H9 (cell line): ENCODE data around the gene IGF2BP3. TPM values are rescaled to one million over a fixed set of nuclear protein-coding genes. Genes with fewer than 3 reads are reported as not detected.

Experiments used
- DNase-seq: peaks from one replicate; pipeline ENCODE4 v3.0.0-alpha.2; 2017
- H2AFZ ChIP-seq: one replicate; pipeline ENCODE4 v1.6.1; 2013; ENCODE audit warnings: mild to moderate bottlenecking, low read length, control low read depth, moderate library complexity
- H2AK5ac ChIP-seq: 2 replicates; pipeline ENCODE4 v1.6.1; 2013; ENCODE audit warnings: low read length, control low read depth, mixed read lengths; ENCODE audit not compliant: insufficient read length
- H2BK120ac ChIP-seq: one replicate; pipeline ENCODE4 v1.6.1; 2013; ENCODE audit warnings: low read depth, mild to moderate bottlenecking, low read length, control low read depth, inconsistent platforms; ENCODE audit not compliant: poor library complexity, severe bottlenecking
- H2BK12ac ChIP-seq: 2 replicates; pipeline ENCODE4 v1.6.1; 2013; ENCODE audit warnings: low read length, control low read depth, mixed read lengths, low read depth; ENCODE audit not compliant: insufficient read length
- H2BK15ac ChIP-seq: 2 replicates; pipeline ENCODE4 v1.6.1; 2013; ENCODE audit warnings: low read depth, low read length, control low read depth
- H2BK20ac ChIP-seq: one replicate; pipeline ENCODE4 v1.6.1; 2013; ENCODE audit warnings: low read depth, mild to moderate bottlenecking, low read length, control low read depth, inconsistent platforms; ENCODE audit not compliant: poor library complexity, severe bottlenecking
- H2BK5ac ChIP-seq: 2 replicates; pipeline ENCODE4 v1.6.1; 2013; ENCODE audit warnings: low read length, control low read depth, mixed read lengths; ENCODE audit not compliant: insufficient read length
- H3K14ac ChIP-seq: 2 replicates; pipeline ENCODE4 v1.6.1; 2013; ENCODE audit warnings: low read length, control low read depth; ENCODE audit not compliant: insufficient read depth
- H3K18ac ChIP-seq: 2 replicates; pipeline ENCODE4 v1.6.1; 2013; ENCODE audit warnings: low read depth, mild to moderate bottlenecking, mixed read lengths, low read length, control low read depth; ENCODE audit not compliant: insufficient read length
- H3K23ac ChIP-seq: 2 replicates; pipeline ENCODE4 v1.6.1; 2013; ENCODE audit warnings: low read length, control low read depth, mixed read lengths, low read depth; ENCODE audit not compliant: insufficient read length
- H3K23me2 ChIP-seq: 2 replicates; pipeline ENCODE4 v1.6.1; 2013; ENCODE audit warnings: low read depth, mild to moderate bottlenecking, mixed read lengths, low read length, control low read depth; ENCODE audit not compliant: insufficient read length, poor library complexity, severe bottlenecking
- H3K27ac ChIP-seq: 2 replicates; pipeline ENCODE4 v1.5.1; 2013; ENCODE audit warnings: low read length, control low read depth, mixed read lengths, low read depth; ENCODE audit not compliant: insufficient read length
- H3K27me3 ChIP-seq: 2 replicates; pipeline ENCODE4 v1.6.1; 2013; ENCODE audit warnings: low read length, control low read depth, inconsistent platforms; ENCODE audit not compliant: insufficient read depth
- H3K4ac ChIP-seq: 2 replicates; pipeline ENCODE4 v1.6.1; 2013; ENCODE audit warnings: low read depth, mild to moderate bottlenecking, control low read depth, inconsistent platforms, low read length, moderate library complexity
- H3K4me1 ChIP-seq: 2 replicates; pipeline ENCODE4 v1.6.1; 2013; ENCODE audit warnings: low read length, control low read depth, inconsistent platforms; ENCODE audit not compliant: insufficient read depth
- H3K4me2 ChIP-seq: 2 replicates; pipeline ENCODE4 v1.6.1; 2013; ENCODE audit warnings: low read length, control low read depth, mixed read lengths; ENCODE audit not compliant: insufficient read length, insufficient read depth
- H3K56ac ChIP-seq: 2 replicates; pipeline ENCODE4 v1.6.1; 2013; ENCODE audit warnings: low read depth, mild to moderate bottlenecking, mixed read lengths, low read length, control low read depth; ENCODE audit not compliant: insufficient read length
- H3K79me1 ChIP-seq: 2 replicates; pipeline ENCODE4 v1.6.1; 2013; ENCODE audit warnings: low read depth, mild to moderate bottlenecking, moderate library complexity, low read length, control low read depth, inconsistent platforms; ENCODE audit not compliant: insufficient read depth, poor library complexity, severe bottlenecking
- H3K79me2 ChIP-seq: 2 replicates; pipeline ENCODE4 v1.6.1; 2013; ENCODE audit warnings: low read length, control low read depth, inconsistent platforms; ENCODE audit not compliant: insufficient read depth
- H3K9ac ChIP-seq: 2 replicates; pipeline ENCODE4 v1.6.1; 2013; ENCODE audit warnings: low read length, control low read depth, mixed read lengths; ENCODE audit not compliant: insufficient read length; ENCODE audit errors: extremely low read depth
- H3K9me3 ChIP-seq: one replicate; pipeline ENCODE4 v1.6.1; 2013; ENCODE audit warnings: low read depth, low read length, inconsistent platforms; ENCODE audit not compliant: control insufficient read depth
- H3T11ph ChIP-seq: one replicate; pipeline ENCODE4 v1.6.1; 2013; ENCODE audit warnings: mild to moderate bottlenecking, low read length, control low read depth, inconsistent platforms
- H4K20me1 ChIP-seq: one replicate; pipeline ENCODE4 v1.6.1; 2013; ENCODE audit not compliant: control insufficient read depth, insufficient read length, insufficient read depth
- H4K5ac ChIP-seq: 2 replicates; pipeline ENCODE4 v1.6.1; 2013; ENCODE audit warnings: low read depth, mild to moderate bottlenecking, mixed read lengths, low read length, control low read depth; ENCODE audit not compliant: insufficient read length
- H4K8ac ChIP-seq: replicated peaks from 2 replicates; pipeline ENCODE4 v1.6.1; 2013; ENCODE audit warnings: low read length, control low read depth, mixed read lengths, low read depth; ENCODE audit not compliant: insufficient read length
- H4K91ac ChIP-seq: 2 replicates; pipeline ENCODE4 v1.6.1; 2013; ENCODE audit warnings: low read depth, mild to moderate bottlenecking, moderate library complexity, mixed read lengths, low read length, control low read depth; ENCODE audit not compliant: insufficient read length
- H3K27ac Mint-ChIP-seq, 3 experiments: 2 replicates in 2 of 3; 3 replicates in 1 of 3; pipeline ENCODE4 v1.8.0; 2020 to 2021; ENCODE audit warnings: mixed read lengths in 3 of 3, mild to moderate bottlenecking in 1 of 3, moderate library complexity in 1 of 3
- H3K27me3 Mint-ChIP-seq: 2 replicates; pipeline ENCODE4 v1.8.0; 2021; ENCODE audit warnings: low read depth, mild to moderate bottlenecking, moderate library complexity, mixed read lengths
- H3K36me3 Mint-ChIP-seq, 3 experiments: 2 replicates in 2 of 3; 3 replicates in 1 of 3; pipeline ENCODE4 v1.8.0; 2020 to 2021; ENCODE audit warnings: low read depth in 3 of 3, mixed read lengths in 3 of 3; ENCODE audit not compliant: insufficient read depth in 1 of 3
- H3K4me1 Mint-ChIP-seq, 2 experiments: 2 replicates each; pipeline ENCODE4 v1.8.0; 2020; ENCODE audit warnings: mixed read lengths in 2 of 2
- H3K4me3 Mint-ChIP-seq, 2 experiments: 2 replicates in 1 of 2; 3 replicates in 1 of 2; pipeline ENCODE4 v1.8.0; 2020 to 2021; ENCODE audit warnings: mild to moderate bottlenecking in 2 of 2, mixed read lengths in 2 of 2, moderate library complexity in 1 of 2
- H3K9me3 Mint-ChIP-seq, 2 experiments: 2 replicates in 1 of 2; 3 replicates in 1 of 2; pipeline ENCODE4 v1.8.0; 2020; ENCODE audit warnings: mild to moderate bottlenecking in 2 of 2, mixed read lengths in 2 of 2, moderate library complexity in 1 of 2
- CTCF ChIP-seq: fragments of 200-600 bp; sonication (generic); conservative IDR thresholded peaks from 3 replicates; pipeline ENCODE4 v1.8.0; 2021; ENCODE audit warnings: antibody characterized with exemption, mild to moderate bottlenecking
- WGBS: extraction: QIAGEN DNeasy Blood & Tissue Kit; methylation state at CpG from one replicate; pipeline ENCODE4 v1.1.7; 2013; ENCODE audit warnings: missing lambda C conversion rate, low lambda C conversion rate, mixed read lengths; ENCODE audit not compliant: insufficient read length; ENCODE audit errors: extremely low coverage; 5-methylcytosine and 5-hydroxymethylcytosine counted together
- total RNA-seq: library from RNA; stranded (reverse); gene quantifications from 2 replicates; pipeline ENCODE4 v1.2.1, GENCODE V29; 2021

IGF2BP3 gene
- total RNA-seq, 1 experiment from 2014 or later: 197 TPM

- H2BK20ac ChIP-seq: no peak overlapping the region
- no peak overlapping the region for H3K23ac ChIP-seq
- no peak overlapping the region for H3K56ac ChIP-seq
- no CpG with 5 or more reads among the region's 5 CpGs for WGBS
- no peak overlapping the region for H2BK5ac ChIP-seq
- H2BK15ac ChIP-seq: no peak overlapping the region
- H2AK5ac ChIP-seq: no peak overlapping the region
- no peak overlapping the region for H4K8ac ChIP-seq
- H3K79me1 ChIP-seq: peaks cover 10% of the 10 kb centered on the region
- H3K23me2 ChIP-seq: no peaks in the 10 kb centered on the region
- no peaks in the 10 kb centered on the region for H3K9me3 ChIP-seq
- no peak overlapping the region for H2BK120ac ChIP-seq
- peaks cover 49 to 54% of the 10 kb centered on the region in 2 experiments for H3K4me1 Mint-ChIP-seq
- H3T11ph ChIP-seq: no peak overlapping the region
- H3K27me3 ChIP-seq: no peaks in the 10 kb centered on the region
- H3K27ac ChIP-seq: no peak overlapping the region
- no peak overlapping the region for H4K91ac ChIP-seq
- no peak for DNase-seq
- H3K9ac ChIP-seq: no peak overlapping the region
- TF ChIP-seq CTCF: no peak
- H3K36me3 Mint-ChIP-seq: peaks cover 0 to 13% (median 6%) of the 10 kb centered on the region in 3 experiments; a peak in 6 of 7 replicates
- H4K5ac ChIP-seq: no peak overlapping the region
- no peak overlapping the region for H3K18ac ChIP-seq
- no peak overlapping the region for H3K4ac ChIP-seq
- peaks cover 48% of the 10 kb centered on the region for H3K79me2 ChIP-seq
- H2AFZ ChIP-seq: no peak overlapping the region
- H3K27ac Mint-ChIP-seq: peak overlapping the region in 2 of 3 experiments; percentile 83 to 91; a peak in 5 of 7 replicates
- no peak overlapping the region for H3K4me3 Mint-ChIP-seq
- no peak overlapping the region for H3K4me2 ChIP-seq
- H3K14ac ChIP-seq: no peak overlapping the region
- H2BK12ac ChIP-seq: no peak overlapping the region
- H3K4me1 ChIP-seq: peaks cover 4% of the 10 kb centered on the region; the same call in 1 of the 2 replicates
- H3K27me3 Mint-ChIP-seq: no peaks in the 10 kb centered on the region
- H3K9me3 Mint-ChIP-seq: no peaks in the 10 kb centered on the region
- no peaks in the 10 kb centered on the region for H4K20me1 ChIP-seq
Measured at GRCh38 chr7:23434147-23434917, 36.0 kb downstream of the IGF2BP3 start.
